HUES48 (cell line): ENCODE measurements around the gene PIM1.

Experiments
- H3K27ac ChIP-seq: one replicate; pipeline ENCODE4 v1.7.0; 2013; ENCODE audit warnings: low read depth, low read length, inconsistent platforms
- H3K27me3 ChIP-seq: 2 replicates; pipeline ENCODE4 v1.6.1; 2013; ENCODE audit warnings: mild to moderate bottlenecking, low read length; ENCODE audit not compliant: control insufficient read depth, insufficient read depth
- H3K36me3 ChIP-seq: 2 replicates; pipeline ENCODE4 v1.6.1; 2013; ENCODE audit warnings: low read length; ENCODE audit not compliant: control insufficient read depth, insufficient read depth
- H3K4me1 ChIP-seq: 2 replicates; pipeline ENCODE4 v1.6.1; 2013; ENCODE audit warnings: mild to moderate bottlenecking, low read length; ENCODE audit not compliant: control insufficient read depth, insufficient read depth
- H3K4me3 ChIP-seq: 2 replicates; pipeline ENCODE4 v1.5.1; 2013; ENCODE audit warnings: mild to moderate bottlenecking, low read depth, low read length
- H3K9ac ChIP-seq: 2 replicates; pipeline ENCODE4 v1.6.1; 2013; ENCODE audit warnings: mild to moderate bottlenecking, low read depth, low read length, moderate library complexity
- H3K9me3 ChIP-seq: 2 replicates; pipeline ENCODE4 v1.6.1; 2013; ENCODE audit warnings: low read length; ENCODE audit not compliant: control insufficient read depth, insufficient read depth

Gene PIM1

GRCh38 chr6:37202788-37203491 lies 33.0 kb downstream of the PIM1 start:
- no peak overlapping the region for H3K27ac ChIP-seq
- no peaks in the 10 kb centered on the region for H3K27me3 ChIP-seq
- H3K4me3 ChIP-seq = no peak overlapping the region
- H3K9ac ChIP-seq = no peak overlapping the region
- H3K36me3 ChIP-seq = no peaks in the 10 kb centered on the region
- H3K4me1 ChIP-seq = no peaks in the 10 kb centered on the region
- no peaks in the 10 kb centered on the region for H3K9me3 ChIP-seq

DNA sequence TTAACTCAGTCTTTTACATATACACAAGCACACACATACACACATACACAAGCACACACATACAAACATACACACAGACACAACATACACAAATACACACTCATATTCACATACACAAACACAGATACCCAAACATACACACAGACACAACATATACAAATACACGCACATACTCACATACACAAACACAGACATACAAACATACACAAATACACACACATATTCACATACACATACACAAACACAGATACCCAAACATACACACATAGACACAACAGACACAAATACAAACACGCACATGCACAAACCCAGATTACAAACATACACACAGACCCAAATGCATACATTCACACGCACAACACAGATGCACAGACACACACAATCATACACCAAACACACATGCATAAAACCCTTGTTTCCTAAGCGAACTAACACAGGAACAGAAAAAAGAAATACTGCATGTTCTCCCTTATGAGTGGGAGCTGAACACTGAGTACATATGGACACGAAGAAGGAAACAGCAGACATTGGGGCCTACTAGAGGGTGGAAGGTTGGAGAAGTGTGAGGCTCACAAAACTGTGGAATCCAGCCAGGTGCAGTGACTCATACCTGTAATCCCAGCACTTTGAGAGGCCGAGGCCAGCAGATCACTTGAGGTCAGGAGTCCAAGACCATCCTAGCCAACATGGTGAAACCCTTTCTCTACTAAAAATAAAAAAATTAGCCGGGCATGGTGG lies 34.2 kb downstream of the PIM1 start:
- Histone ChIP-seq H3K27ac (no peak overlapping the region), H3K27me3 (no peaks in the 10 kb centered on the region), H3K4me3 (no peak overlapping the region), H3K9me3 (no peaks in the 10 kb centered on the region), H3K9ac (no peak overlapping the region), H3K4me1 (no peaks in the 10 kb centered on the region), H3K36me3 (no peaks in the 10 kb centered on the region)

GRCh38 chr6:37205175-37205996 lies 35.4 kb downstream of the PIM1 start:
- Histone ChIP-seq H3K4me3 (no peak overlapping the region), H3K27me3 (no peaks in the 10 kb centered on the region), H3K27ac (no peak overlapping the region), H3K9me3 (no peaks in the 10 kb centered on the region), H3K4me1 (no peaks in the 10 kb centered on the region), H3K9ac (no peak overlapping the region), H3K36me3 (no peaks in the 10 kb centered on the region)

GRCh38 chr6:37205997-37206340 lies 36.0 kb downstream of the PIM1 start:
- H3K27me3 ChIP-seq = no peaks in the 10 kb centered on the region
- H3K36me3 ChIP-seq = no peaks in the 10 kb centered on the region
- no peaks in the 10 kb centered on the region for H3K9me3 ChIP-seq
- H3K27ac ChIP-seq = no peak overlapping the region
- no peak overlapping the region for H3K4me3 ChIP-seq
- no peaks in the 10 kb centered on the region for H3K4me1 ChIP-seq
- H3K9ac ChIP-seq = no peak overlapping the region

GRCh38 chr6:37206622-37207021 lies 36.7 kb downstream of the PIM1 start:
- Histone ChIP-seq H3K27me3 (no peaks in the 10 kb centered on the region), H3K36me3 (no peaks in the 10 kb centered on the region), H3K4me3 (no peak overlapping the region), H3K9me3 (no peaks in the 10 kb centered on the region), H3K4me1 (no peaks in the 10 kb centered on the region), H3K27ac (no peak overlapping the region), H3K9ac (no peak overlapping the region)

DNA sequence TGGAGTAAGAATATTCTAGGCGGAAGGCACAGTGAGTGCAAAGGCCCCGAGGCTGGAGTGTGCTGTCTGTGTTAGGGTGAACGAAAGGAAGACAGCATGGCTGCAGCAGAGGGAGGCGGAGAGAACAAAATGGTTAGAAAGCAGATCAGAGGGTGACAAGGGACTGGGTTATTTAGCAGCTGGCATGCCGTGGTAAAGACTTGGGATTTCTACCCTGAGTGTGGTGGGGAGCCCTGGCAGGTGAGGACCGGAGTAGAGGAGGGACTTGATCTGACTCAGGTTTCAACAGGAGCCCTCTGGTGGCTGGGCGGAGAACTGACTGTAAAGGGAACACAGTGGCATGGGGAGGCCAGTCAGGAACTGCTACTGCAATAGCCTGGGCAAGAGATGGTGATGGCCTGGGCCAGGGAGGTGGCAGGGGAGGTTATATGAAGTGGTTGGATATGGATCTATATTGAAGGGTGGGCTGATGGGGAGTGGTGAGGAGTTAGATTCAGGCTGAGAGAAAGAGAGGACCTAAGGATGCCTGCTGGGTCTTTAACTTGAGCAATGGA lies 38.0 kb downstream of the PIM1 start:
- no peaks in the 10 kb centered on the region for H3K27me3 ChIP-seq
- H3K9ac ChIP-seq = no peak overlapping the region
- no peak overlapping the region for H3K27ac ChIP-seq
- no peaks in the 10 kb centered on the region for H3K4me1 ChIP-seq
- no peak overlapping the region for H3K4me3 ChIP-seq
- H3K9me3 ChIP-seq = no peaks in the 10 kb centered on the region
- H3K36me3 ChIP-seq = no peaks in the 10 kb centered on the region

- Histone ChIP-seq H3K9me3 (no peaks in the 10 kb centered on the region), H3K4me3 (no peak overlapping the region), H3K9ac (no peak overlapping the region), H3K27me3 (no peaks in the 10 kb centered on the region), H3K27ac (no peak overlapping the region), H3K4me1 (no peaks in the 10 kb centered on the region), H3K36me3 (no peaks in the 10 kb centered on the region)
Observed at GRCh38 chr6:37208793-37209192, 38.8 kb downstream of the PIM1 start.

- Histone ChIP-seq H3K36me3 (no peaks in the 10 kb centered on the region), H3K4me3 (no peak overlapping the region), H3K9ac (no peak overlapping the region), H3K27me3 (no peaks in the 10 kb centered on the region), H3K9me3 (no peaks in the 10 kb centered on the region), H3K4me1 (no peaks in the 10 kb centered on the region), H3K27ac (no peak overlapping the region)
Observed at GRCh38 chr6:37209461-37210205, 39.7 kb downstream of the PIM1 start.

DNA sequence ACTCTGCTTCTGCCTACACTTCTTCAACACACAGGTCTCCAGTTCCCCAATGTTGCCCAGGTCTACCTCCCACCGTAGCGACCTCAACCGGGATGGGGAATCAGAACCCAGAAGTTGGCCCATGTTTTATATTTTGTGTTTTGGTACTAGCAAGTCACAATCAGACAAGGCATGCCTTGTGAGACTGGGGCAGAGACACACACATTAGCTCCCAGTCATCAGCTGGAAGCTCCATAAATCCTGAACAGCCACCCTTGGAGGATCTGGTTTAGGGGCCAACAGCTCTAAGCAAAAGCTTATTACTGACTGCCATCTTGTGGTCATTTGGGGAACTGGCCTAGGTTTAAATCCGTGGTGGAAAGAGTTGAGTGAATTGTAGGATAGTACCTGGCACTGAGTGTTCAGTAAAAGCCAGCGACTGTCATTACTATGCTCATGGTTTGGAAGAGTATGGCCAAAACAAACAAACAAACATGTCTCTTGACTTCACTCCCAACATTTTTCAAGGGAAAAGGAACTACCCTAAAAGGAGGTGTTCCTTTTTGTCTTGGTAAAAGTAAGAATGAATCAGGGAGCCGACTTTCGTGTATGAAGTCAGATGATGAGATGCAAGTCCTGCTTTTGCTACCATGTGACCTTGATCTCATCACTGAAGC lies 40.5 kb downstream of the PIM1 start:
- H3K27ac ChIP-seq = no peak overlapping the region
- H3K4me1 ChIP-seq = no peaks in the 10 kb centered on the region
- H3K9ac ChIP-seq = no peak overlapping the region
- no peaks in the 10 kb centered on the region for H3K27me3 ChIP-seq
- H3K4me3 ChIP-seq = no peak overlapping the region
- H3K9me3 ChIP-seq = no peaks in the 10 kb centered on the region
- H3K36me3 ChIP-seq = no peaks in the 10 kb centered on the region

- no peaks in the 10 kb centered on the region for H3K27me3 ChIP-seq
- H3K27ac ChIP-seq = no peak overlapping the region
- no peak overlapping the region for H3K9ac ChIP-seq
- no peaks in the 10 kb centered on the region for H3K9me3 ChIP-seq
- H3K4me3 ChIP-seq = no peak overlapping the region
- H3K4me1 ChIP-seq = no peaks in the 10 kb centered on the region
- H3K36me3 ChIP-seq = no peaks in the 10 kb centered on the region
Observed at GRCh38 chr6:37212268-37212667, 42.3 kb downstream of the PIM1 start.
